Glomerular visceral epithelial cell (primary cell): ENCODE measurements around the gene YARS2.
"Not testable (repeated sequence)": the region's sequence is repeated elsewhere in the genome, so short reads cannot be mapped to it uniquely, and the experiment has no call there.

ENCODE experiments used
- DNase-seq: peaks from one replicate; pipeline ENCODE4 v3.0.0-alpha.2; 2016; ENCODE audit errors: extremely low spot score

Gene YARS2

DNA sequence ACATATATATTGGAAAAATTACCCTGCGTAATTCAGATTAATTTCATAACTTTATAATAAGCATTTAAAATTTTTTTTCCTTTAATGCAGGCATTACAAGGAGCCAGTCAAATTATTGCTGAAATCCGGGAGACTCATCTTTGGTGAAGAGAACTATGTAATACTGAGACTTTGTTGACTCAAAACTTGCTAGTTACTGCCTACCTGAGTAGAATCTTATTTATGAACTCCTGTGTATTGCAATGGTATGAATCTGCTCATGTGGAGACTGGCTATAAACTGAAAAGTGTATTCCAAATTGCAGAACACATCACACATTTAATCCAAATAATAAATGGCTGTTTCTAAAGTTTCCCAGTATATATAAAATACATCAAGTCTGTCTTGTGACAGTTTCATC is 12.4 kb downstream of the YARS2 start:
- DNase-seq = no peak

DNA sequence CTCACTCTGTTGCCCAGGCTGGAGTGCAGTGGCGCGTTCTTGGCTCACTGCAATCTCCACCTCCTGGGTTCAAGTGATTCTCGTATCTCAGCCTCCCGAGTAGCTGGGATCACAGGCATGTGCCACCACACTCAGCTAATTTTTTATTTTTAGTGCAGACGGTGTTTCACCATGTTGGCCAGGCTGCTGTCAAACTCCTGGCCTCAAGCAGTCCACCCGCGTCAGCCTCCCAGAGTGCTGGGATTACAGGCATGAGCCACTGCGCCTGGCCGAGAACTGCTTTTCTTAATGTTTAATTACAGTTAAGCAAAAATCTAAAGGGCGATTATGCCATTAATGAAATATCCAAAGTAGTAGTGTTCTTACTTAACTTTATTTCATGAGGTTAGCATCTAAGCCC is 13.6 kb downstream of the YARS2 start:
- no peak for DNase-seq

DNA sequence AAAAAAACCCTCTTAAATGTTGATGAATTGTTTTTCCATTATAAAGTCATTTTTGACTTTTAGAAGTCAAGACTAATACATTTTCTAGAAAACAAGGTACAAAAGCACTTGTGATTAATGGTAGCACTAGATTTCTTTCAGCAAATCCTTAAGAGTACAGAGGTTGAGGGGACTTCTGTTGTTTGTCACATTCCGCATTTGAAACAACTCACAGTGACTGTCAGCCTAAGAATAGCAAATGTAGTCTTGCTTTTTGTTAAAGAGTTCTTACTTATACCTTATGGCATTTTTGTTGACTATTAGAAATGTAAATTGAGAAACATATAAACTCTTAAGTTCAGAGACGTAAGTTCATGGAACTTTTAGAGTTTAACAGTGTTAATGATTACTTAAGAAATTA is 16.4 kb downstream of the YARS2 start:
- no peak for DNase-seq

DNA sequence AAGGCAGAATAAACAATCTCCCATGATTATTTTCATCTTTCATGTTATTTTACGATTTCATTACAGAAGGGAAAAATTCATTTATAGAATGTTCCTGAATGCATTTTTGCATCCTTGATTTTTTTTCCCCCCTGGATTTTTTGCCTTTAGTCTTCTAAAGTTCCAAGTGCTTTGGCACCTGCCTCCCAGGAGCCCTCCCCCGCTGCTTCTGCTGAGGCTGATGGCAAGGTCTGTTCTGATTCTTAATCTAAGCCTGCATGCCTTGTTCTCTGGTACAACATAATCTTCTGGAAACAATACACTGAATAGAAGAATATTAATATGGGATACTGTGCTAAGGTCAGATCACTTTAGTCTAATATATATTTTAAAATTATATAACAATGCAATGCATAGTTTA is 18.0 kb downstream of the YARS2 start:
- no peak for DNase-seq

DNA sequence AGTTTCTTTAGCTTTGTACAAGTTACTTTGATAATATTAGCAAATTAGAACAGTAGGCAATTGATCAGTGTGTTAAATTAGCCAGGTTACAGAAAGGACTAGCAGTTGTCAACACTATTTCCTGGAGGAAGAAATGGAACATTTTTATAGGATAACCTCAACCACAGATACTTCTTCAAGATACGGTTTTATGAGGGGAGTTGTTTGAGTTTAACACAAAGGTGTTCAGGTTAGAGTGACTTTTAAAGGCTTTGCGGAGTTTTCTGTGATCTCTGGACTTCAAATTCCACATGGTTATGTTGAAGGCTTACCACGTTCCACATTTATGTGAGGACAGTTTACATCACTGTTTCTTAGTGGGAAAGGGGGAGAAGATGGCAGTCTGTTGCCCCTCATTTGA is 19.3 kb downstream of the YARS2 start:
- DNase-seq = no peak

DNA sequence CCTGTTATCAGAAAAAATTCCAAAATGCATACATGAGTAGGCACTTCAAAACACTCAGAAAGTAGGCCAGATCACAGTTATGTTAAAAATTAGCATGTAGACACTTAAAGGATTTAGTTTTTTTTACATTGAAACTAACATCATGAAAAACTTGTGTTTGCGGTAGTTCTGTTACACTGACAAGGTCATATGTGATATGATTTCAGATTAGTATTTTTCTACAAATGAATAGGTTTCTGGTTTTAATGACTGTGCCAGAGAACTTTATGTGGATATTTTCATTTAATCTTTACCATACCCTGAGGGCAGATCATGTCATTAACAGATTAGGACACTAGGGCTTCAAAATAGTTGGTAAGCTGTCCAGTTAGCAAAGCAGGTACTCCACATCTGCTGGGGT is 20.7 kb downstream of the YARS2 start:
- no peak for DNase-seq

DNA sequence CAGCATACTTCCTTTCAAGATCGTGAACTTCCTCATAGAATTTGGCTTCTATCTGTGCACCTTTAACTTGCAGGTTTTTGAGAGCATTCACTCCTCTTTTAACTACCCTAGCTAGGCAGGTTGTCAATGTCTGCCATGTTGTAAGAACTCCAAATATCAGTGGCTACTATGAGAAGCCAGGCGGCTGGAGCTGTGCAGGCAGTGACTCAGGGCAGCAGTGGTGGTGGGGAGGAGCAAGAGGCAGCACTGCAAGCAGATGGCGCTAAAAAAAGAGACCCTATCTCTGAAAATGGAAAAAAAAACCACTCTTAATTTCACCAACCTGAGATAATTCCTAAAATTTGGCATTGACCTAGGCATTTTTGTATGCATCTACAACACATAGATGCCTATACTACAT is 28.5 kb downstream of the YARS2 start:
- no peak for DNase-seq

DNA sequence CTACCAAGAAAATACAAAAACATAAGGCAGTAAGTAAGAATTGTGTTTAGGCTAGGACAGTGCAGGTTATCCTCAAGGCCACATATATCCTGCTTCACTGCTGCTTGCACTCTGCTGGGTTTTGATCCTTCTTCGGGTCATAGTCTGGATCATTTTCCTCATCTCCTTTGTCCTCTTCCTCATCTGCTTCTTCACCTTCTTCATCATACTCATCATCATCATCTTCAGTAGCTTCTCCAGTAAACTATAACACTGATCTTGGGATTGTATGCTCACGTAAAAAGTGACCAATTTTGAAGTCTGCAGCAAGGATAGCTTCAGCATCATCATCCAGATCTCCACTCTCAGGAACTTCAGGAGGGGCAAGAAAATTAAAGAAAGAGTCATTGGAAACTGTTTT is 29.4 kb downstream of the YARS2 start:
- DNase-seq = no peak

DNA sequence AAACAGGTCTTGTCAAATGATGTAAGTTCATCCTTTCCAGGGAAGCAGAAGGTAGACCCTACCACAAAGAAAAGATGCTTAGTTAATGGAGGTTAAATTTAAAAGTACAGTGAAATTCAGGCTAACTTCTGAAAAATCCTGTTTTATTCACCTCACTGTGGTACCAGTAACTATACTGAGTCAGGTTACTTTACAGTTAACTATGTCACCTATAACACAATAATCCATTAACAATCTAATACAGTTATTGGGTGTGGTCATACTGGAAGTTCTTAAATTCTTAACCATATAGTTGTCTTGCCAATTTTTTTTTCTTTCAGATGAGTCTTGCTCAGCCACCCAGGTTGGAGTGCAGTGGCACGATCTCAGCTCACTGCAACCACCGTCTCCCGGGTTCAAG is 30.4 kb downstream of the YARS2 start:
- DNase-seq = not testable (repeated sequence)

DNA sequence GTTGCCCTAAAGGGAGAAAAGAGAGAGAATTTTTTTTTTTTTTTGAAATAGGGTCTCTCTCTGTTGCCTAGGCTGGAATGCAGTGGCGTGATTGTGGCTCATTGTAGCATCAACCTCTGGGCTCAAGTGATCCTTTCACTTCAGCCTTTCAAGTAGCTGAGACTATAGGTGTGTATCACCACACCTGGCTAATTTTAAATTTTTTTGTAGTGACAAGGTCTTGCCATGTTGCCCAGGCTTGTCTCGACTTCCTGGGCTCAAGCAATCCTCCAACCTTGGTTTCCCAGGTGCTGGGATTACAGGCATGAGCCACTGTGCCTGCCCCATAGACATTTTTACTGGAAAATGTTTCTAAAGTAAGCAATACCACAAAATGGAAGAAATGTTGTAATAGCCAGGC is 36.8 kb downstream of the YARS2 start:
- no peak for DNase-seq

DNA sequence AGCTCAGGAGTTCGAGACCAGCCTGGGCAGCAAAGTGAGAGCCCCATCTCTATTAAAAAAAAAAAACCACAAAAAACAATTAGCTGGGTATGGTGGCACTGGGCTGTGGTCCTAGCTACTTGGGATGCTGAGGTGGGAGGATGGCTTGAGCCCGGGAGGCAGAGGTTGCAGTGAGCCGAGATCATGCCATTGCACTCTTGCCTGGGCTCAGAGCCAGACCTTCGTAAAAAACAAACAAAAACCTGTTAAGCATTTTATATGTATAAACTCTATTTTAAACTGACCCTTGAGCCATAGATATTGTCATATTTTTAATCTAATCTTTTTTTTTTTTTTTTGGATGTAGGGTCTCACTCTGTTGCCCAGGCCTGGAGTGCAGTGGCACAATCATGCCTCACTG is 40.9 kb downstream of the YARS2 start:
- DNase-seq = no peak

DNA sequence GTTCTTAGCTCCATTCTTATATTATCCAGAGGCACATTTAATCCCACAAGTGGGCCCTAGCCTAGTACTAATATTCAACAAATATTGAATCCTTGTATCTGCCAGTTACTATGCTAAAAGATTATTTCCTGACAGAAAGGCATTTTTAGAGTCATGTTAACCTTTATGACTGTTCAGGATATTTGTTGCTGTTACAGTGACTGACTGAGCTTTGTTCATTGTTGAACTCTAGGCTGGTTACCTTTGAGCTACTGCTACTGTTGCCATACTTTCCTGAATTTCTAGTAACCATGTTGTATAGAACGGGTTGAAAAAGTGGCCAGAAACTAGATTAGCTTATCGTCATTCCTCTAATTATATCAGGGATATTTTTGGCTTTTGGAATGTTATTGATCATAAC is 46.8 kb downstream of the YARS2 start:
- no peak for DNase-seq

DNA sequence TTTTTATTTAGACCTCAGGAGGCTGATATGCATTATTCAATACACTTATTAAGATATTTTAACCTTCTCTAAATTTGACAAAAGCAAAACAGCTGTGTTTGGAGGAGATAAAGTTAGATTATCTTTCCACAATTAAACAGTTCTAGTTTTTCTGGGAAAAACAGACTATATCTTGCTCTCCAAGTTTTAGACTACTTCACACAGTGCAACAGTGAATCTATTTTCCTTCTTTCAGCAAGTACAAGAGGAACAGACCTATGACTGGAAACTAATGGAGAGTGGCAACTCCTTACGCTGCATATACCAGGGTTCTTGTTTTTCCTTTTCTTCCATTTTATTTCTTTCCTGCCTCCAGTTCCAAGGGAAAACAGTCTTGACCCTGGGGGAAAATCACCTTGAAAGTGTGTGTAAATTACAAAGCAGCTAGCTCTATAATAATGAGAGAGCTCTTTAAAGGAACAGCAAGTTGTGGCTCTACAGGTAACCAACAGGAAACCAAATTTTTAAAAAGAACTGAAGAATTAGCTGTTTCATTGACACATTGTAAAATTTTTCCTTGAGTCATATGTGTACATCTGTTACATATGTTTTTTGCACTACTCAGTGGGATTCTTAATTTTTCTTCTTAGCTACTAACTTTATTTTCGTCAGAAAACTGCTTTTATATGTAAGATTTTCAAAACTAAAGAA is 49.2 kb downstream of the YARS2 start:
- DNase-seq = no peak

DNA sequence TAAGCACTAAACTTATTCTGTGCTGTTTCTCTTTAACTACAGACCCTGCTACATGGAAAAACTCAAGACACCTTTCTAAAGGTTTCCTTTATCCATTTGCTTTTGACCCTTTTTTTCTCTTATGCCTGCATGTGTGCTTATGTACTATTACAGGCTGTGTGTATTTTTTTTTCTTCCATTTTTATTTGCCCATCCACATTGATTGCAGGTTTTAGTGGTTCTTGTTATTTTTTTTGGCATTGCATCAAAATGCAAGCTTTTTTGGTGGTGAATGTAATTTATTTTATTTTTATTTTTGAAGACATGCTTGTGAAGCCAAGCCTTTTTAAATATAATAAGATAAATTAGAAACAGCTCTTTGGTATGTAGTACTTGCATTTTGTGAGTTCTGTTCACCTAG is 49.9 kb downstream of the YARS2 start:
- DNase-seq = no peak

DNA sequence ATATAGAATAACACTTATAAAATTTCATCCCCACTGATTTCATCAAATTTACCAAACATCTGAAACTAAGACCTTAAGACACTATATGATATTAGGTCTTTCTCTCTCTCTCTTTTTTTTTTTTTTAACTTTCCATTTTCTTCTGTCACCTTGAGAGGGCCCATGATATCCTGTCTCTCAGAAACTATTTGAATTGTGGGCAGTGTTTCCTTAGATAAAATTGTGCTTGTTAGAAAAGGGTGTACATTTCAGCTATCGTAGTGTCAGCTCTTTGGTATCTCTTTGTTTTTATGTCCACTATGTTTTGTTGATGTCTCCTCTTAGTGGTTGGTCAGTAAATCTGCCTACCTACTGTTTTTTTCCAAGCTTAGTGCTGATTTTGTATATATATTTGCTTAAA is 52.8 kb downstream of the YARS2 start:
- DNase-seq = no peak

DNA sequence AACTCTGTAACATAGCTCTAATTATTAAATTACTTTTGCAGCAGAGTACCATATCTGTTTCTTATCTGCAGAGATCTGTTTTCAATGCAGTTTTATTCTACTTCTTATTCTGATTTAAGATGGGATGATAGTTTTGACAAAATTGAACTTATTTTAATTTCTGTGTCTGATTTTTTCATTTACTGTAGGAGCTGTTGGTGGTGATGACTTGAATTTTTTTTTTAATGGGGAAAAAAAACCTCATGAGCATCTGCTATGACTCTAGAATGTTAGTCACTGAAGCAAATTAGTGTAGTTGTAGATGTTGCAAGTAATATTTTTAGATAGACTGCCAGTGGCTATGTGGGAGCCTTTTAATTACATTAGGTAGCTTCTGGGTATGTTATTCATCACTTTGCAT is 53.2 kb downstream of the YARS2 start:
- no peak for DNase-seq

DNA sequence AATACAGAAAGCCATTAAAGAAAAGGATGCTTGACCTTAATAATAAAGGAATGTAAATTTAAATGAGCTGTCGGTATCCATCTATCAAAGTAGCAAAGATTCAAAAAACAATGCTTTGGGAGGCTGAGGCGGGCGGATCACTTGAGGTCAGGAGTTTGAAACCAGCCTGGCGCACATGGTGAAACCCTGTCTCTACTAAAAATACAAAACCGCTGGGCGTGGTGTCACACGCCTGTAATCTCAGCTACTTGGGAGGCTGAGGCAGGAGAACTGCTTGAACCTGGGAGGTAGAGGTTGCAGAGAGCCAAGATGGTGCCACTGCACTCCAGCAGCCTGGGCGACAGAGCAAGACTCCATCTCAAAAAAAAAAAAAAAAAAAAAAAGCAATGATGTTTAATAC is 56.3 kb downstream of the YARS2 start:
- not testable (repeated sequence) for DNase-seq

DNA sequence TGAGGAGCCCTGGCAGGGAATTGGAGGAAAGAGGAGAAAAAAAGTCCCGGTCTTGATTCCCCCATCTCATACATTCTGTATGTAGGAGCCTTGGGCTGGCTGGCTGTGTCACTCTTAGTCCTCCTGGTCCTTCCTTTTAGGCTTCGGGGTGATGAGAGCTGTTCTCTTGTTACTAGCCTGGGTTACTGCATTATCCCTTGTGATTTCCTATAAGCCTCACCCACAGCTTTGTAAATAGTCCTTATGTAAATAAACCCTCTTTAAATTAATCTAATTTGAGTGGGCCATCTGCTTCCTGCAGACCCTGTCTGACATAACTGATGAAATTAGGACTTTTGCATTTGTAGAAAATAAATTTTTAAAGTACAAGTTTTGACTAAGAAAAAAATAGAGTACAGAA is 57.4 kb downstream of the YARS2 start:
- DNase-seq = no peak

DNA sequence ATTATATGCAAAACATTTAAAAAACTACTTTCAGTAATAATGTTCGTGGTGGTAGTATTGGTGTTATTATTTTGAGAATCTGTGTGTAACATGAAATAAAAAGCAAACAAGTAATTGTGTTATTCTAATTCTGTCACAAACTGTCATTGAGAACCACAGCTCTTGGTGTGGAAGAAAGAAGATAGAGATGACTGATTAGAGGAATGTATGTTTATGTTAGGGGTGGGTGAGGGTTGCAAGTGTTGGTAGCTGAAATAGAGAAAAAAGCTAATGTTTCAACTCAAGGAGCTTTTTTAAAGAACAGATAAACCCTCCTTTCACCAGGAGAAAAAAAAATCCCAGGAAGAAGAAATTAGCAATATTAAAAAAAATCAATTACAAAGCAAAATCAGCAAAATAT is 58.3 kb downstream of the YARS2 start:
- DNase-seq = no peak
